SH-SY5Y (cell line): ENCODE data around the gene LSM2.

Source experiments
- GATA2 ChIP-seq: IDR thresholded peaks from 2 replicates; pipeline ENCODE4 v1.6.1; 2011; ENCODE audit warnings: mild to moderate bottlenecking, low read depth, low read length
- GATA3 ChIP-seq: IDR thresholded peaks from 2 replicates; pipeline ENCODE4 v1.6.1; 2011; ENCODE audit warnings: low read depth, mild to moderate bottlenecking, low read length, moderate library complexity

LSM2 gene

GRCh38 chr6:31830886-31831335 lies 24.1 kb upstream of the LSM2 start:
- TF ChIP-seq GATA3: no peak
- no peak for TF ChIP-seq GATA2

DNA sequence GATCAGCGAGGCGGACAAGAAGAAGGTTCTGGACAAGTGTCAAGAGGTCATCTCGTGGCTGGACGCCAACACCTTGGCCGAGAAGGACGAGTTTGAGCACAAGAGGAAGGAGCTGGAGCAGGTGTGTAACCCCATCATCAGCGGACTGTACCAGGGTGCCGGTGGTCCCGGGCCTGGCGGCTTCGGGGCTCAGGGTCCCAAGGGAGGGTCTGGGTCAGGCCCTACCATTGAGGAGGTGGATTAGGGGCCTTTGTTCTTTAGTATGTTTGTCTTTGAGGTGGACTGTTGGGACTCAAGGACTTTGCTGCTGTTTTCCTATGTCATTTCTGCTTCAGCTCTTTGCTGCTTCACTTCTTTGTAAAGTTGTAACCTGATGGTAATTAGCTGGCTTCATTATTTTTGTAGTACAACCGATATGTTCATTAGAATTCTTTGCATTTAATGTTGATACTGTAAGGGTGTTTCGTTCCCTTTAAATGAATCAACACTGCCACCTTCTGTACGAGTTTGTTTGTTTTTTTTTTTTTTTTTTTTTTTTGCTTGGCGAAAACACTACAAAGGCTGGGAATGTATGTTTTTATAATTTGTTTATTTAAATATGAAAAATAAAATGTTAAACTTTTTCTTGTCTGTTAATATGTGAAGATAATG lies 23.0 kb upstream of the LSM2 start:
- TF ChIP-seq GATA3 (no peak), GATA2 (no peak)

- TF ChIP-seq GATA2 (no peak), GATA3 (no peak)
These were observed 20.7 kb upstream of the LSM2 start, which contains the start of gene HSPA1B for GRCh38 chr6:31827286-31828079. Gene HSPA1B, plus strand, starts transcription at chr6:31827738. Its CDS starts 213 bp downstream, at chr6:31827951.

DNA sequence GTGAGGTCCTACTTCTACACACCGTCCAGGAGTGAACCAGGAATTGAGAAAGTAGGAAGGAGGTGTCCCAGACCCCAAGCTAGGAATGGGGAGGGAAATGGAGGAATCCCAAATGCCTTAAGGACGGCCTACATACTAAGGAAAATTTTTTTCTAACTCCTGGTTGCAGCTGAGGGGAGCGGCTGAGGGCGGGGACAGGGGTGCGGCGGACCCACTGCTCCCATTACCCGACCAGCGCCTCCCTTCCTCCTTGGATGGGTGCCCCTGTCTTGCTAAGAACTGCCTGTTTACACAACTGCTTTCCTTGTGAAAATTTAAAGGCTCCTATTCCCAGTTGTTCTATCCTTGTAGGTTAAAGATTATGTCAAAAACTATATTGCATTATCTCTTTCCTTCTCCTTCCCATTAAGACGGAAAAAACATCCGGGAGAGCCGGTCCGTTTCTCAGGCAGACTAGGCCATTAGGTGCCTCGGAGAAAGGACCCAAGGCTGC lies 20.1 kb upstream of the LSM2 start:
- no peak for TF ChIP-seq GATA3
- no peak for TF ChIP-seq GATA2

DNA sequence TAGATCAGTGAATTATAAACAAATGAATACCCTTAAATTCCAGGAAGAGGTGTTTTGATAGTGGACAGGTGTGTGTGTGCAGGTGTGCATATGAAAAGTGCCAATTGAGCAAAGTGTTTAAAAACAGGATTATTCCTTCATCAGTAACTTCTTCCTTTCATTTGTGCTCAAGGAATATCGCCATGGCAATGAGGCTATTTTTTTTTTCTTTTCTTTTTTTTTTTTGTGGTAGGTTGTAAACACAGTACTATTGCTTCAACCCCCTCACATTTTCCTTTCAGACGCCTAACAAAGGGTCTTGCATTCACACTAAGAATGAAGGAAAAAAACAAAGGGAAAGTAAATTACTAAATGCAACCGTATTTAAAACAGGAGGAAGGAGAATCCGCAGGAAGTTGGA lies 18.8 kb upstream of the LSM2 start:
- TF ChIP-seq GATA2 (no peak), GATA3 (no peak)

- no peak for TF ChIP-seq GATA3
- no peak for TF ChIP-seq GATA2
These were observed 15.5 kb upstream of the LSM2 start for GRCh38 chr6:31822036-31822821.

GRCh38 chr6:31821301-31822035 lies 14.7 kb upstream of the LSM2 start:
- TF ChIP-seq GATA2: no peak
- no peak for TF ChIP-seq GATA3

GRCh38 chr6:31819871-31820299 lies 13.1 kb upstream of the LSM2 start:
- no peak for TF ChIP-seq GATA2
- no peak for TF ChIP-seq GATA3

DNA sequence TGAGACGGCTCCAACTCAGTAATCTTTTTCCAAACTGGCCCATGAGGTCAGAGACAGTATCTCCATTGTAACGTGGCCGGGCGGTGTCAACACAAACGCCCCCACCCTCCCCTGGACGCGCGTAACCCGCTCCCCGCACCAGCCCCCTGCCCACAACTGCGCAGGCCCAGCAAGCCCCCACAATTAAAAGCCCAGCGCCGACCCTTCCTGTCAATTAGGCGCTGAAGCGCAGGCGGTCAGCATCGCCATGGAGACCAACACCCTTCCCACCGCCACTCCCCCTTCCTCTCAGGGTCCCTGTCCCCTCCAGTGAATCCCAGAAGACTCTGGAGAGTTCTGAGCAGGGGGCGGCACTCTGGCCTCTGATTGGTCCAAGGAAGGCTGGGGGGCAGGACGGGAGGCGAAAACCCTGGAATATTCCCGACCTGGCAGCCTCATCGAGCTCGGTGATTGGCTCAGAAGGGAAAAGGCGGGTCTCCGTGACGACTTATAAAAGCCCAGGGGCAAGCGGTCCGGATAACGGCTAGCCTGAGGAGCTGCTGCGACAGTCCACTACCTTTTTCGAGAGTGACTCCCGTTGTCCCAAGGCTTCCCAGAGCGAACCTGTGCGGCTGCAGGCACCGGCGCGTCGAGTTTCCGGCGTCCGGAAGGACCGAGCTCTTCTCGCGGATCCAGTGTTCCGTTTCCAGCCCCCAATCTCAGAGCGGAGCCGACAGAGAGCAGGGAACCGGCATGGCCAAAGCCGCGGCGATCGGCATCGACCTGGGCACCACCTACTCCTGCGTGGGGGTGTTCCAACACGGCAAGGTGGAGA lies 8.5 kb upstream of the LSM2 start, which contains the start of the genes HSPA1A and HSPA1L:
HSPA1A (plus strand) TSS at position 519 of the 814 bp plus-strand sequence; CDS start at position 733, 214 bp downstream.
HSPA1L (minus strand) TSS at position 259 of the 814 bp plus-strand sequence. CDS start 3,311 bp downstream, outside the sequence.
- TF ChIP-seq GATA3 (no peak), GATA2 (no peak)

- TF ChIP-seq GATA3: no peak
- TF ChIP-seq GATA2: no peak
These were observed 7.9 kb upstream of the LSM2 start for GRCh38 chr6:31814677-31815024.

GRCh38 chr6:31813465-31813849 lies 6.7 kb upstream of the LSM2 start:
- no peak for TF ChIP-seq GATA3

GRCh38 chr6:31811645-31812044 lies 4.9 kb upstream of the LSM2 start:
- TF ChIP-seq GATA3: no peak
- no peak for TF ChIP-seq GATA2

- TF ChIP-seq GATA2: no peak
- TF ChIP-seq GATA3: no peak
These were observed 762 bp downstream of the LSM2 start for GRCh38 chr6:31805939-31806469.
